CD4-positive, alpha-beta T cell (primary cell): ENCODE data around the gene AHNAK2. TPM values are rescaled to one million over a fixed set of nuclear protein-coding genes. Genes with fewer than 3 reads are reported as not detected.

Experiments used
- ATAC-seq: fragments of 200-7000 bp; cut with Tn5 transposase; one replicate; pipeline ENCODE4 v1.10.0; 2022; ENCODE audit warnings: mild to moderate bottlenecking; ENCODE audit not compliant: poor library complexity
- CTCF ChIA-PET: fragments of 350-600 bp; sonication (Branson Sonifier 250); formaldehyde crosslinking; loops from one replicate; lab custom pipeline; 2021; ENCODE audit warnings: antibody characterized with exemption, inconsistent platforms; lab: Charles Lee
- POLR2A ChIA-PET: fragments of 350-600 bp; sonication (Branson Sonifier 250); formaldehyde crosslinking; loops from one replicate; lab custom pipeline; 2021; ENCODE audit warnings: antibody characterized with exemption, inconsistent platforms; lab: Charles Lee
- DNase-seq, 14 experiments: peaks; one replicate each; pipeline ENCODE4 v3.0.0-alpha.2; 2013 to 2020; ENCODE audit warnings: mixed read lengths in 2 of 14
- H3K27ac ChIP-seq, 2 donors: one replicate each; pipeline versions ENCODE4 v1.5.1 to v1.7.0; 2013; ENCODE audit warnings: low read length in 2 of 2, low read depth in 1 of 2, mild to moderate bottlenecking in 1 of 2
- H3K27me3 ChIP-seq, 2 experiments: 1 replicate in 1 of 2; 2 replicates in 1 of 2; pipeline versions ENCODE4 v1.6.1 to v1.7.0; 2013; ENCODE audit warnings: low read length in 2 of 2, control low read depth in 1 of 2, mild to moderate bottlenecking in 1 of 2, moderate library complexity in 1 of 2; ENCODE audit not compliant: insufficient read depth in 2 of 2, control insufficient read depth in 1 of 2
- H3K36me3 ChIP-seq: one replicate; pipeline ENCODE4 v1.6.1; 2013; ENCODE audit warnings: low read length, control low read depth; ENCODE audit not compliant: insufficient read depth
- H3K4me1 ChIP-seq: one replicate; pipeline ENCODE4 v1.6.1; 2013; ENCODE audit warnings: low read length, control low read depth; ENCODE audit not compliant: insufficient read depth
- H3K4me3 ChIP-seq: one replicate; pipeline ENCODE4 v1.5.1; 2013; ENCODE audit warnings: mild to moderate bottlenecking, low read length, moderate library complexity
- H3K9me3 ChIP-seq, 2 experiments: 1 replicate in 1 of 2; 2 replicates in 1 of 2; pipeline versions ENCODE4 v1.6.1 to v1.7.0; 2013; ENCODE audit warnings: low read length in 2 of 2, mild to moderate bottlenecking in 2 of 2, control low read depth in 1 of 2, moderate library complexity in 1 of 2; ENCODE audit not compliant: control insufficient read depth in 1 of 2, insufficient read depth in 1 of 2
- H3K27ac Mint-ChIP-seq: one replicate; pipeline ENCODE4 v1.8.0; 2020; ENCODE audit warnings: mixed read lengths
- H3K27me3 Mint-ChIP-seq: one replicate; pipeline ENCODE4 v1.8.0; 2021; ENCODE audit warnings: mixed read lengths
- H3K36me3 Mint-ChIP-seq: one replicate; pipeline ENCODE4 v1.8.0; 2021; ENCODE audit warnings: low read depth, mixed read lengths
- H3K4me1 Mint-ChIP-seq: one replicate; pipeline ENCODE4 v1.8.0; 2021; ENCODE audit warnings: low read depth, mixed read lengths
- H3K4me3 Mint-ChIP-seq: one replicate; pipeline ENCODE4 v1.8.0; 2020; ENCODE audit warnings: mild to moderate bottlenecking, mixed read lengths
- H3K9me3 Mint-ChIP-seq: one replicate; pipeline ENCODE4 v1.8.0; 2020; ENCODE audit warnings: mixed read lengths
- intact Hi-C, 2 experiments: fragments of 100-400 bp; cut with DNase I in 1 of 2; cut with micrococcal nuclease in 1 of 2; formaldehyde crosslinking; loops; one replicate each; pipeline versions ENCODE4 v1.15.1 to v1.9.0; 2023 to 2025; cut with DNase I, micrococcal nuclease
- total RNA-seq, 174 experiments: library from RNA in 2 of 174; stranded (reverse) in 2 of 174; gene quantifications; one replicate each; pipeline ENCODE4 v1.2.3 and lab custom pipeline; 2021 to 2026
- TF ChIP-seq, protein P1 (sequence below): fragments of 200-600 bp; IDR thresholded peaks from one replicate; pipeline ENCODE4 v1.8.0; 2022; ENCODE audit warnings: antibody characterized with exemption, mild to moderate bottlenecking

Gene AHNAK2
- total RNA-seq, 2 experiments from 2014 or later: 0.05 TPM; not detected in 1

DNA sequence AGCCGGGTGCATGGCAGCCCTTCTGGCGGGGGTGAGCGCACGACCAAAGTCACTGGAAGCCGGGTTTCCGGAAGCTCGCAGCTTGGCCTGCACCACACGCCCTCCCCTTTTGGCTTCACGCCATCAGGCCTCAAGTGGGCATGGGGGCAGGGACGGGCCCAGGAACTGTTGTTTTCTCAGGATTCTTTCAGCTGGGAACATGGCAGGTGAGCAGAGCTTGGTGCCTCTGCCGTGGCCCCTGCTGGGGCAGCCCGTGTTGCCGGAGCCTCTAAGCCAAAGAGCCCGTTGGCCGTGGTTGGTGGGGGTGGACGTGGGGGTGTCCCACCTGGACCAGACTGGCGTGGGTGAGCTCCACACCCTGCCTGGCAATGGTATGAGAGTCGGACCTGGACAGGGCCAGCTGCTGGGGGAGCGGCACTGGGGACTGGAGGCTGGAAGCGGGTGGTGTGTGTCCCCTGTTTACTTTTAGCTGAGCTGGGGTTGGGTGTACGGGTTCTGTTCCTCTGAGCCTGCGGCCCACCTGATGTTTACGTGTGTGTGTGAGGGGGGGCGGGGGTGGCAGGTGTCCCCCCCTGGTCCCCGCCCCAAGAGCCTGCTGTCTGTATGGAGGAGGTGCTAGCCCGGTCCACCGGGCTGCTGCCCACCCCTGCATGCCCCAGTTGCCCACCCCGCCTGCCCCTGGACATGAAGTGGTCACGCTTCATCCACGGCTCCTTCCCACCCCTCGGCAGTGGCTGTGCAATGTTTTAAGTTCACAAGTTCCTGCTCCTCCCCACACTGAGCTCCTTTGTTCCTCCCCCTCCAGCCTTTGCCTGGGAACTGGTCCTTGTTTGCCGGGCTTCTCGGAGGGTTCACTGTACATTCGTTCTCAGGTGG is 82.2 kb downstream of the AHNAK2 start:
- Mint-ChIP-seq H3K9me3 (no peaks in the 10 kb centered on the region), H3K27ac (no peak overlapping the region), H3K27me3 (no peaks in the 10 kb centered on the region), H3K36me3 (no peaks in the 10 kb centered on the region), H3K4me1 (peaks cover 4% of the 10 kb centered on the region), H3K4me3 (no peak overlapping the region)
- CTCF ChIA-PET: no interaction called here
- Histone ChIP-seq H3K4me3 (no peak overlapping the region), H3K4me1 (no peaks in the 10 kb centered on the region), H3K36me3 (no peaks in the 10 kb centered on the region), H3K27me3 (no peaks in the 10 kb centered on the region), H3K9me3 (no peaks in the 10 kb centered on the region), H3K27ac (no peak overlapping the region)
- POLR2A ChIA-PET: no interaction called here
- intact Hi-C loops: loop anchor here in 1 of 2 experiments (2.0 kb wide), 1 partner anchor 457 kb away; no protein-coding TSS in a partner anchor
- DNase-seq (peak in 1 of 14 experiments; percentile 26), ATAC-seq (no peak)
- TF ChIP-seq, protein P1, sequence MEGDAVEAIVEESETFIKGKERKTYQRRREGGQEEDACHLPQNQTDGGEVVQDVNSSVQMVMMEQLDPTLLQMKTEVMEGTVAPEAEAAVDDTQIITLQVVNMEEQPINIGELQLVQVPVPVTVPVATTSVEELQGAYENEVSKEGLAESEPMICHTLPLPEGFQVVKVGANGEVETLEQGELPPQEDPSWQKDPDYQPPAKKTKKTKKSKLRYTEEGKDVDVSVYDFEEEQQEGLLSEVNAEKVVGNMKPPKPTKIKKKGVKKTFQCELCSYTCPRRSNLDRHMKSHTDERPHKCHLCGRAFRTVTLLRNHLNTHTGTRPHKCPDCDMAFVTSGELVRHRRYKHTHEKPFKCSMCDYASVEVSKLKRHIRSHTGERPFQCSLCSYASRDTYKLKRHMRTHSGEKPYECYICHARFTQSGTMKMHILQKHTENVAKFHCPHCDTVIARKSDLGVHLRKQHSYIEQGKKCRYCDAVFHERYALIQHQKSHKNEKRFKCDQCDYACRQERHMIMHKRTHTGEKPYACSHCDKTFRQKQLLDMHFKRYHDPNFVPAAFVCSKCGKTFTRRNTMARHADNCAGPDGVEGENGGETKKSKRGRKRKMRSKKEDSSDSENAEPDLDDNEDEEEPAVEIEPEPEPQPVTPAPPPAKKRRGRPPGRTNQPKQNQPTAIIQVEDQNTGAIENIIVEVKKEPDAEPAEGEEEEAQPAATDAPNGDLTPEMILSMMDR: no peak

DNA sequence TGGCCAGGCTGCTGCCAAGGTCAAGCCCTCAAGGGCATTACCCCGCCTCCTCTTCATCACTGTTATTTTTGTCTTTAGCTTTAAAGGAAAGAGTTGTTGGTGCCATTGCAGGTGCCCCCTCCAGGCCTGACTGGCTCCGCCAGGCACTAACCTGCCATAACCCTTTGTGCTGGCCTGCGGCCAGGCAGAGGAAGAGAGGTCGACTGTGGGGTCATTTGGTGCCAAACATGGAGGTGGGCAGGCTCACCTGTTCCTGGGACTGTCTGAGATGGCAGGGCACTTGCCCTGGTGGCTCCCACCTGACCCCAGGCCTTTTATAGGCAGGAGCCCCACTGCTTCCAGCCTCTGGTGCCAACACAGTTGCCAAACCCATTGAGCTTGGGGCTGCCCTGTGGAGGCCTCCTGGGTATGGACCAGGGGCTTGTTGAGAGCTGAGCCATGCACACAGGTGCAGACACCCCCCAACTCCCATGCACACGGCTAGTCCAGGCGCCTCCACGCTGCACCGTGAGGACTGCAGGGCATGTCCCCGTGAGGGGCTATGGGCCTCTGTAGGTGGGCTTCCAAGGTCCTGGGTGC is 82.9 kb downstream of the AHNAK2 start:
- Histone ChIP-seq H3K4me1 (no peaks in the 10 kb centered on the region), H3K27me3 (no peaks in the 10 kb centered on the region), H3K9me3 (no peaks in the 10 kb centered on the region), H3K27ac (no peak overlapping the region), H3K4me3 (no peak overlapping the region), H3K36me3 (no peaks in the 10 kb centered on the region)
- H3K27me3 Mint-ChIP-seq: no peaks in the 10 kb centered on the region
- no peaks in the 10 kb centered on the region for H3K36me3 Mint-ChIP-seq
- intact Hi-C loops: no loop called here
- ChIA-PET POLR2A (no interaction called here), CTCF (no interaction called here)
- H3K4me1 Mint-ChIP-seq: peaks cover 4% of the 10 kb centered on the region
- TF ChIP-seq, protein P1: no peak
- no peak for DNase-seq
- no peak for ATAC-seq
- H3K4me3 Mint-ChIP-seq: no peak overlapping the region
- H3K27ac Mint-ChIP-seq: no peak overlapping the region
- H3K9me3 Mint-ChIP-seq: no peaks in the 10 kb centered on the region

DNA sequence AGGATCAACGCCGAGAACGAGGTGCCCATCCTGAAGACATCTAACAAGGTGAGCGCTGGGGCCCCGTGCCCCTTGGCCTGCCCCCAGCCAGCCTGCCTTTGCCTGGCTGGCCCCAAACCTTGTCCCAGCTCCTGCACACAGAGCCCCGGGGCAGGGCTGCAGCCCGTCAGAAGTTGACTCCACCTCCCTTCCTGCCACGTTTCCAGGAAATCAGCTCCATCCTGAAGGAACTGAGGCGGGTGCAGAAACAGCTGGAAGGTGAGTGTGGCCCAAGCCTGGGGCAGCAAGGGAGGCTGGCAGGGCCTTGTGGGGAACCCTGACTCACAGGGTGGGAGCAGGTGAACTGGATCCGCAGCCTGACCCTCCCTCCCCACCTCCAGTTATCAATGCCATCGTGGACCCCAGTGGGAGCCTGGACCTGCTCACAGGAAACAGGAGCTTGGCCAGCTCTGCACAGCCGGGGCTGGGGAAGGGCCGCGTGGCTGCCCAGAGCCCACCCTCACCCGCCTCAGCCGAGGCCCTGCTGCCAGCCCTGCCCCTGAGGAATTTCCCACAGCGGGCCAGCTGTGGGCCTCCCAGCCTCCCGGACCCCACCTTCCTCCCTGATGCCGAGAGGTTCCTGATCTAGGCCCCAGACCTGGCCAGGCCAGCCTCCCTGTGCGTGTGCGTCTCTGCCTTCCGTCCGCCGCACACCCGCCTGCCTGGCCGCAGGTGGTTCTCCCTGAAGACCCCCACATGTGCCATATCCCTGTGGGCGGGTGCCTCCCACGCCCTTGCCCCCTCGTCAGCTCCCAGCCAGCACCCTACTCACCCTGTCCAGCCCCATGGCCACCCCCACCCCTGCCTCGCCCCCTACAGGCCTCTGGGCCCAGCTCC is 83.6 kb downstream of the AHNAK2 start:
- CTCF ChIA-PET: no interaction called here
- ATAC-seq (no peak), DNase-seq (peak in 1 of 14 experiments; percentile 13)
- H3K36me3 Mint-ChIP-seq: no peaks in the 10 kb centered on the region
- no peaks in the 10 kb centered on the region for H3K9me3 ChIP-seq
- peaks cover 4% of the 10 kb centered on the region for H3K4me1 Mint-ChIP-seq
- no peaks in the 10 kb centered on the region for H3K27me3 Mint-ChIP-seq
- no peaks in the 10 kb centered on the region for H3K4me1 ChIP-seq
- no peaks in the 10 kb centered on the region for H3K36me3 ChIP-seq
- TF ChIP-seq, protein P1: no peak
- intact Hi-C loops: no loop called here
- H3K27ac Mint-ChIP-seq: no peak overlapping the region
- H3K27me3 ChIP-seq: no peaks in the 10 kb centered on the region
- H3K9me3 Mint-ChIP-seq: no peaks in the 10 kb centered on the region
- no peak overlapping the region for H3K4me3 Mint-ChIP-seq
- H3K4me3 ChIP-seq: no peak overlapping the region
- POLR2A ChIA-PET: no interaction called here
- H3K27ac ChIP-seq: no peak overlapping the region
